Activated CD4-positive, CD25-positive, alpha-beta regulatory T cell treated with anti-CD3 and anti-CD28 coated beads, Interleukin-2, amount 50 U/mL, for 24 hours (primary cell): Measurements from ENCODE around the gene PPEF2.
"Not testable (repeated sequence)": the region's sequence is repeated elsewhere in the genome, so short reads cannot be mapped to it uniquely, and the experiment has no call there.

Experiments used
- ATAC-seq, 2 donors: fragments of 150-1000 bp; cut with Tn5 transposase; one replicate each; pipeline ENCODE4 v1.10.0; 2021; ENCODE audit warnings: mild to moderate bottlenecking in 1 of 2, moderate library complexity in 1 of 2

Gene PPEF2, protein sequence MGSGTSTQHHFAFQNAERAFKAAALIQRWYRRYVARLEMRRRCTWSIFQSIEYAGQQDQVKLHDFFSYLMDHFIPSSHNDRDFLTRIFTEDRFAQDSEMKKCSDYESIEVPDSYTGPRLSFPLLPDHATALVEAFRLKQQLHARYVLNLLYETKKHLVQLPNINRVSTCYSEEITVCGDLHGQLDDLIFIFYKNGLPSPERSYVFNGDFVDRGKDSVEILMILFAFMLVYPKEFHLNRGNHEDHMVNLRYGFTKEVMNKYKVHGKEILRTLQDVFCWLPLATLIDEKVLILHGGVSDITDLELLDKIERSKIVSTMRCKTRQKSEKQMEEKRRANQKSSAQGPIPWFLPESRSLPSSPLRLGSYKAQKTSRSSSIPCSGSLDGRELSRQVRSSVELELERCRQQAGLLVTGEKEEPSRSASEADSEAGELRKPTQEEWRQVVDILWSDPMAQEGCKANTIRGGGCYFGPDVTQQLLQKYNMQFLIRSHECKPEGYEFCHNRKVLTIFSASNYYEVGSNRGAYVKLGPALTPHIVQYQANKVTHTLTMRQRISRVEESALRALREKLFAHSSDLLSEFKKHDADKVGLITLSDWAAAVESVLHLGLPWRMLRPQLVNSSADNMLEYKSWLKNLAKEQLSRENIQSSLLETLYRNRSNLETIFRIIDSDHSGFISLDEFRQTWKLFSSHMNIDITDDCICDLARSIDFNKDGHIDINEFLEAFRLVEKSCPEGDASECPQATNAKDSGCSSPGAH

DNA sequence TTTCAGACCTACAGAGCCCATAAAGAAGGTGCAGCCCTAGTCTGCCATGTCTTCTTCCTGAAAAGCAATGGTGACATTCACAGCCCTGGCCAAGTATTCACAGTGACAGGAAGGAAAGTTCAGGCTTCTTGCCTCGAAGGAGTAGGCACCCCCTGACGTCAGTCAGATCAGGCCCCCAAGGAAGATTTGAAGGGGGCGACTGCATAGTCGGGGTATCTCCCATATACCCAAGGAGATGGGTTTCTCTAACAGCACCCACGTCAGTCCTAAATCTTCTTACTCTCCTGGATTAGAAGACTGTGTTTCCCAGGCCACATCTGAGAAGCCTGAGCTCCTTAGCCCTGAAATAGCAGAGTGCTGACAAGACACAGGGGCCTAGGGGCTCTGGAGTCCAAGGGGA, at the start of gene PPEF2:
Gene PPEF2 (minus strand): TSS at position 101 of the 400 bp plus-strand sequence. CDS start 6,127 bp downstream, outside the sequence.
- no peak for ATAC-seq

DNA sequence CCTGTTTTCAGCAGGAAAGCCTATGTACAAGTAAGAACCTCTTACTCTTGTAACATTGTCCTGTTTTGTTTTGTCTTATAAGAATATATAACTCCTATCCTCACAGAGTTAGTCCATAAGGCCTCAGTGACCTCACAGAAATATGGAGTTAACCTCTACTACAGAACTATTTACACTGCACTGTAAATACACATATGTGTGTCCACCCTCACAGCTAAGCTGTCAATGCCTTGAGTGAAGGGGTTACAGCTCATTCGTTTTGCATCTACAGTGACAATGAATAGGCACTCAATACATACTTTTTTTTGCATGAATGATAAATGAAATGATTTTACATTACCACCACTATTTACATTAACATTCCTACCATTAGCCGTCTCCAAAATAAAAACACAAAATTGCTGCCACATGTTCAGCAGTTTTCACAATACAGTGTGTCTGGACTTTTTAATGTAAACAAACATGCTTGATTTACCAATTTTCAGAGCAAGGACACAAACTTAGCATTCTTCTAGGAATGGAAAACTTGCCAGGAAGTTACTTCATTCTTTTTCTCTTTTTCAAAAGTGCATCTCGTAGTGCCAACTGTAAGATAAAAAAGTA, 48.1 kb upstream of the PPEF2 start:
- no peak for ATAC-seq

DNA sequence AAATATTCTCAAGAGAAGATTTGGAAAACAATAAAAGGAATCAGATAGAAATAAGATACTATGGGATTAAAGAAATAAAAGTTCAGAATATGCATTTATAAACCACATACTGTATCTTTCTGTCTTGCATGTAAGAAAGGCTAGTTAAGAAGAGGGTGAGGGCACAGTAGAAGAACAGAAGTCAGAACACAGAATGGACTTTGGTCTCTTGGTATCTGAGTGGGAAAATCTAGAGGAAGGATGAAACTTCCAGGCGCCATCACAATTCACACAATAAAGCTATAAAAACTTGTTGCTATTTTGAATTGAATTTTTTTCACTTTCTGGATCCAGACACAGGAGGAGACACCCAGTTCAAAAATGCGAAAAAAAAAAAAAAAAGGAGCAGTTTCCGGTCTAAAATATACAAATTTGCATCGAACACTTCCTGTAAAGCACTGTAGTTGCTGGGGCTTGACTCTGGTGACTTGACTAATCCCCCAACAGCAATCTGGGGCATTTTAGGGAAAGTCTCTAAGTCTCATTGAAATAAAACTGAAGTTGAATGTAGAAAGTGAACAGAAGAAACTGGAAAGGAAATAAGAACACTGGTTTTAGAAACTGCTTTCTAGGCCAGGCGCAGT, 46.7 kb upstream of the PPEF2 start:
- no peak for ATAC-seq

DNA sequence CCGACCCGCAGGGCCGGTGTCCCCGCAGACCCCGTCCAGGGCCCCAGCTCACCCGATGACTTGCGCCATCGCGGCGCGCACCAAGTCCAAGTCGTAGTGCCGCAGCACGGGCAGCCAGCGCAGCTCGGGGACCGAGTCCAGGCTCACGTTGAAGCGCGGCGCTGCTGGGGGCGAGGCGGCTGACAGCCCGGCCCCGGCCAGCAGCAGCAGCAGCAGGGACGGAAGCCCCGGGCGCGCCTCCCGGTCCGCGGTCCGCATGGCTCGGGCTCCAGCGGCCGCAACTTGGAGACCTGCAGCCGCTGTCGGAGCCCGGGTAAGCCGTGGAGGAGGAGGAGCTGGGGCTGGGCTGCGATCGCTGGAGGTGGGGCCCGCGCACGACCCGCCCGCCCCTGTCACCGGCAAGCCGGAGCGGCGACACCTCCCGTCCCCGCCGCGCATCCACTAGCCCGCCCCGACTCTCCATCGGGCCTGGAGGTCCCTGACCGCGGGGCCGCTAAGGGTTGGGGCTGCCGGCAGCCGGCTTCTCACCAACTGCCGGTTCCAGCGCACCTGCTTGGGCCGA, 38.5 kb upstream of the PPEF2 start, which contains the start of gene NAAA:
Gene NAAA (minus strand): TSS at position 322 of the 562 bp plus-strand sequence. CDS start 64 bp downstream, at position 258.
- peak; percentile 84 for ATAC-seq

DNA sequence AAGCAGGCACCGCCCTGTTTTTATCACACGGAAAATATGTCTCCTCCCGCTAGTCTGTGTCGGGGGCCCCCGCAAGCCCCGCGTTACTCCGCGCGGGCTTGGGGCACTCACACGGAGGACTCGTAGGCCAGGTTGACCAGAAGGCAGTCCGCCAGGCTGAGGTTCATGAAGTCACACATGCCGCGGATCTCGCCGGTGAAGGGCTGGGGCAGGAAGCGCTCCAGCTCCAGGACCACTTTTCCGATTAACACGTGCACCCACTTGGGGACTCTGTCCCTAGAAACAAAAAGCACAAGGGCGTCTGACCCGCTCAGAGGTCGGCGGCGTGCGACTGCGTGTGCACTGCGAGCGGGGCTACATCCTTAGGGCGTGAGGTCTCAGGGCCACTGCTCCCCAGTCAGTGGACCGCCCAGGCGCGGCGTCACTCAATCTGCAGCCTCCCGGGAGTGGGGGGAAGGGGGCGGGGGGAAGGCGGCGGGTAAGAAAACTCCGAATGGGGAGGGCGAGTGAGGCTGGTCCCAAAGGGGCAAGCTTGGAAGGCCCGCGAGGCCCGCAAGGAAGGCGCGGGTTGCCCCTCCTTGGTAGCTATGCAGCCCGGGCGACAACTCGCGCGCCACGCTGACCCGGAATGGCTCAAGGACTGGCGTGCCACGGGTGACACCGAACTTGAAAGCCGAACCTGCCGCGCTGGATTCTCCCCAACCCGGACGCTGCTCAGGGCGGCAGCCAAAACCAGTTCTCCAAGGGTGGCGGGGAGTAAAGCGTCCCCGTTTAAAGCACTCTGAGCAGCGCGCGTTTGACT, 37.8 kb upstream of the PPEF2 start:
- peak; percentile 75 to 76 for ATAC-seq

DNA sequence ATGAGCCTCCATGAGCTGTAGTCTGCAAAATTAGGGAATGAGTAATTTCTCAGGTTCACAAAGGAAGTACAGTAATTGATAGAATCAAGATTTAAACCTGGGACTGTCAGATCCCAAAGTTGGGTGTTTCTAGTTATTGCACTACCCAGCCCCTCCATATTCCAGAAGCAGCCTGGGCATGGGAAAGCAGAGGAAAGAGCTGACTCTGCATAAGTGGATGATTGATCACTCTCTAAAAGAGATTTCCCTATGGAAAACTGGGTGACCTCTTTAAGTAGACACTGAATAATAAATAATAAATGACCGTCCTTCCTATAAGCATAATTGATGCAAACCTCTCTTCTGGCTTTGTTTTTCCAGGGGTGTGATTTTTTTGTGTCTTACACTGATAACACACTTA, 33.4 kb upstream of the PPEF2 start:
- no peak for ATAC-seq

DNA sequence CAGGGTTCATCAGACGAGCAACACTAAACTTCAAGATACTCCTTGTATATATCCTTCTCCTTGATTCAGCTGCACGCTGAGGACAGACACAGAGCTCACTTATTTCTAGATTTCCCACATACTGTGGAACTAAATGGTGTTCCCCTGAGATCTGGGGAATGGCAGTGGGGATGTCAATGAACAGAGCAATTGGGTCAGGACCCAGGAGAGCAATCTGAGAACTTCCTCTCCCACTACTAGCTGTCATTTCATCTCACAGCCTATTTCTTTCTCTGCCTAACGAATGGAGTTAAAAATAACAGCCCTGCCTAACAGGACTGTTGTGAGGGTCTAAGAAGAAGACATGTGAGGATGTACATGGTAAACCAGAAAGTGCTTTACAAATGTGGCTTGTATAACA, 27.9 kb upstream of the PPEF2 start:
- no peak for ATAC-seq

DNA sequence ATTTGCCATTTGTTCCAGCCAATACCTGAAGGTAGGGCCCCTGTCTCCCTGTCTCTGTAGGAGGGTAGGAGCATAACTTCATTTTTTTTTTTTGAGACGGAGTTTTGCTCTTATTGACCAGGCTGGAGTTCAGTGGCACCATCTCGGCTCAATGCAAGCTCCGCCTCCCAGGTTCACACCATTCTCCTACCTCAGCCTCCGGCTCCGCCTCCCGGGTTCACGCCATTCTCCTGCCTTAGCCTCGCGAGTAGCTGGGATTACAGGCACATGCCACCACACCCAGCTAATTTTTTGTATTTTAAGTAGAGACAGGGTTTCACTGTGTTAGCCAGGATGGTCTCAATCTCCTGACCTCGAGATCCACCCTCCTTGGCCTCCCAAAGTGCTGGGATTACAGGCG, 22.7 kb upstream of the PPEF2 start:
- ATAC-seq, result not testable (repeated sequence)

DNA sequence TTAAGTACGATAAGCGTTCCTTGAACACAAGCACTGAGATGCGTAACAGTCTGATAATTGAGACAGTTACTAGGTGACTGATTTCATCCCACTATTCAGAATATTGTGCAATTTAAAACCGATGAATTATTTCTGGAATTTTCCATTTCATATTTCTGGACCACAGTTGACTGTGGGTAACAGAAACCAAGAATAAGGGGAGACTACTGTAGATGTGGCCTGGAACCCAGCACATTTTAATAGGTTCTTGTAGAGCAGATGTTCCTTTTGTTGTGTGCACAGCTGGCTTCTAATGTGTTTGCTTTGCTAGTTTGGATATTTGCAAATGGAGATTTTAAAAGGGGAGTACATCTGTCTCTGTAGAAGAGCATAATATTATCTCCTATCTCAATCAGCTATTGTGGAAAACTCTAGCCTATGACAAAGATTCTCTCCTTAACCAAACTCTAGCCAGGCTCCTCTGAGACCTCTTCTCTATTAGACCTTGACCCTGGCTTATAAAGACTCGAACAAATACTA, 22.1 kb upstream of the PPEF2 start:
- ATAC-seq, result no peak

DNA sequence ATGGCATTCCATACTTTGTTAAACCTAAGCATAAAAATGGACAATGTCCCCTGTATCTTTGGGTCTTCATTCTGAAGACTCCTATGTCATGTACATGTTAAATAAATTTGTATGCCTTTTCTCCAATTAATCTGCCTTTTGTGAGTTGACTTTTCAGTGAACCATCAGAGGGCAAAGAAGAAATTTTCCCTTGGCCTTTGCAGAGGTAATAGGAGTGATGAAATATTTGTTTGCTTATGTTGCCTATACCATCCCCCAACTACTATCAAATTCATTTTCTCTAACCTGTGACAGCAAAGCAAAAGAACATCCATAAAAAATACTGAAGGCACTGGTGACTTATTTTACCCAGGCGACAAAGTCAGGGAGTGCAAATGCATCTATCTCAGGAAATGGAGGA, 20.3 kb upstream of the PPEF2 start:
- ATAC-seq, result no peak

DNA sequence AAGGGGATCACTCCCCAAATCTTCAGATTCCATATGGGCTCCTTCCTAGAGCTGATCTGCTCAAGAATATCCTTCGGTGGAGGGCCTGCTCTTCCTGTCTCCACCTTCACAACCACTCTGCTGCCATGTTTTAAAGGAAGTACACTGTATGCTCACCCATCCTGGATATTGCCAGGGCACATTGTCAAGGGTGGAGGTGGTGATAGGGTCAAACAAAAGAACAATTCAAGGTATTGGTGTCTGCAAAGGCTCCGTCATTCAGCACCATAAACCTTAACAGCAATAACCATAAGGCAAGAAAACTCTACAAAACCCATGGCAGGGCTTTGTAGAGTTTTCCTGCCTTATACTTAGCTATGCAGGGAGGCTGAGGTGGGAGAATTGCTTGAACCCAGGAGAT, 19.7 kb upstream of the PPEF2 start:
- no peak for ATAC-seq

DNA sequence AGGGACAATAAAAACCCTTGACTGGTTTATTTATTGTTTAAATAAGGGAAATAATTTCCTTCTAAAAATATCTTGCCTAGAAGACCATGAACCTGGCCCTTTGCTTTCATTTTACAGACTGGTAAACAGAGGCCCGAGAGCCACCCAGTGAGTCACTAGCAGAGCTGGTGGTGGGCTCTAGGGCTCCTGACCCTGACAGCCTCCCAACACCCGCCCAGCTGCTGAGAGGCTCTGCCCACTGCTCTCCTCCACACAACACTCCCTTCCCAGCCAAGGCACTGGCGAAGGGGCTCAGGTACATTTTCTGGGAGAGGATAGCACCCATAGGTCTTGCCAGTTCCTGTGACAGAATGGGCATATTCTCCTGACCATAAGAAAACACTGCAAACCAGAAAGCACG, 18.1 kb upstream of the PPEF2 start:
- no peak for ATAC-seq

DNA sequence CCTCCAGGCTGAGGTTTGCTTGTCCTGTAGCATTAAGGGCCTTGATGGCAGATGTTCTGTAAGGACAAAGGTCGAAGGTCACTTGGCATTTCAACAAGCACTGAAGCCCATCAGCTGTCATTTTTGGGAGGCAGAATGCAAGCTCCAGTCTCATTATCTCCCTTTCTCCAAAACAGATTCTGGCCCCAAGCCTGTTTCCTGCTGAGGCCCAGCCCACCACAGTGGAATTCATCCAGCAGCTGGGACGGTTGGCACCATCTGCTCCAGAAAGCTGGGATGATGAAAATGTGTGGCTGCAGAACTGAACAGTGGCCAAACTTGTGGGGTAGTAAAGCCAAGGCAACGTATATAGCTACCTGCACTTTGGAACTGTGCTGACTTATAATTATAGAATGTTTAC, 17.7 kb upstream of the PPEF2 start:
- ATAC-seq, result no peak

DNA sequence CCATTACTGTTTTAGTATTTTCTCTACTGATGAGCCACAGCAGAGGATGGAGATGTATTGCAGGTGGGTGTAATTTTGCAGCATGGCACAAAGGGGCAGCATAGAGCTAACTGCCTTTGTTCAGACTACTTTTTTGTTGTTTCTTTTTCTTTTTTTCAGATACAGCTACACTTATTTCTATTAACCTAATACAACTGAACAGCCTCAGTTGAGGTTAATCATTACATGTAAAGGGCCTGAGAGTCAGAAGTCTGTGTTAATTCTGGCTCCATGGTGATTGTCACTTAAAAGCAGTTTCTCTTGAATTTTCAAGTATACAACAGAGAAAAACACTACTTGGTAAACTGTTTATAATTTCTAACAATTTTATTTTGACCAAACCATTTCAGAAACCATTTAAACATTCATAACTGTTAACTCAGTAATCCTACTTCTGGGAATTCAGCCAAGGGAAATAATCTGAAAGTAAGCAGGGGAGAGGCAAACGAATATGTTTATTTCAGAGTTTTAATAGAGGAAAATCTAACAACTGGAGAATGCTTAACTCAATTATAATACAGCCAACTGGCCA, 13.9 kb upstream of the PPEF2 start:
- no peak for ATAC-seq

DNA sequence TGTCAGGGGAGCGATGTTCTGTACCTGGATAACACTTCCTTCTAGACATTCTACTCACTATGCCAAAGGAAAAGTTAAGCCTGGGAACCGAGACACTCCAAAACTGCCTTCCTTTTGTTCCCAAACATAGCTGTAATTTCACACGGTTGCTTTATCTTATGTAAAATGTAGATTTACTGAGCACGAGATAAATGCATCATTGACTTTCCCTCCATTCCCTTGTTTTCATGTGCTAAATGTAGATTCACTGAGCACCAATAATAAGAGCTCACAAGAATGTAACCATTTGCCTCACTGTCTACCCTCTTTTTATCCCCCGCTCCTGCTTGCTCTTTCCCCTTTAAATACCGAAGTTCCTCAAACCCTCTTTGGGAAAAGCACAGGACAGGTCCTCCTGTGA, 10.7 kb upstream of the PPEF2 start:
- ATAC-seq, result no peak

DNA sequence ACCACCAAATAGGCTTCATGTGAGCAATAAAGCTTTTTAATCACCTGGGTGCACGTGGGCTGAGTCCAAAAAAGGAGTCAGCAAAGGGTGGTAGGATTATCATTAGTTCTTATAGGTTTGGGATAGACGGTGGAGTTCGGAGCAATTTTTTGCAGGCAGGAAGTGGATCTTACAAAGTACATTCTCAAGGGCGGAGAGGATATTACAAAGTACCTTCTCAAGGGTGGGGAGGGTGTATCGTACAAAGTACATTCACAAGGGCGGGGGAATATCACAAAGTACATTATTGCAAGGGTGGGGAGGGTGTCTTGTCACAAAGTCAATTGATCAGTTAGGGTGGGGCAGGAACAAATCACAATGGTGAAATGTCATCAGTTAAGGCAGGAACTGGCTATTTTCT, 8.6 kb upstream of the PPEF2 start:
- ATAC-seq, result not testable (repeated sequence)

DNA sequence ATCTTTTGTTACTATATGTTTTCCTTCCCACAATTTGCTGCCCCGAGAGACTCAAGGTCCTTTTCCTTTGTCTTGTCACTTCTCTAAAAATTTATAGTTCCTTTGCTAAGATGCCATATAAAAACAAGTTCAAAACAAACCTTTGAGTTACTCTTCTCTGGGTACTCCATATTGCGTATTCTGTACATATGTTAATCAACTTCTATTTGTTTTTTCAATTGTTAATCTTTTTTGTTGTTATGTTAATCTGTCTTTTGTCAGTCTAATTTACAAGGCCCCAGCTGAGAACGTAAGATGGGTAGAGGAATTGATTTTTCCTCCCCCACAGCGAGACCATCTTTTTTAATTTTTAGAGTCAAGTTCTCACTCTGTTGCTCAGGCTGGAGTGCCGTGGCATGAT, 7.2 kb upstream of the PPEF2 start:
- no peak for ATAC-seq

DNA sequence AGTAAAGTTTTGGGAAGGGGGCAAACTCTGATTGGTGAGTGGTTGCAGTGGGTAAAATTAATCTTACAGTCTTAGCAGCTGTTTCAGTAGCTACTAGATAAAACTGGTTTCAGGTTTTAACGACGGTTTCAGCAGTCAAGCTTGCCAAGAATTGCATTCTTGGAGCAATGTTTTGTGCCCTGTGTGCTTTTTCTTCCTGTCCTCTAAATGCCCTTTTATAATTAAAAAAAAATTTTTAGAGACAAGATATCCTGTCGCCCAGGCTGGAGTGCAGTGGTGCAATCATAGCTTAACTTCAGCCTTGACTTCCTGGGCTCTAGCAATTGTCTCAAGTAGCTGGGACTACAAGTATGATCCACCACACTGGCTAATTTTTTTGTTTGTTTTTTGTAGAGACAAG, 6.3 kb upstream of the PPEF2 start:
- ATAC-seq, result no peak

DNA sequence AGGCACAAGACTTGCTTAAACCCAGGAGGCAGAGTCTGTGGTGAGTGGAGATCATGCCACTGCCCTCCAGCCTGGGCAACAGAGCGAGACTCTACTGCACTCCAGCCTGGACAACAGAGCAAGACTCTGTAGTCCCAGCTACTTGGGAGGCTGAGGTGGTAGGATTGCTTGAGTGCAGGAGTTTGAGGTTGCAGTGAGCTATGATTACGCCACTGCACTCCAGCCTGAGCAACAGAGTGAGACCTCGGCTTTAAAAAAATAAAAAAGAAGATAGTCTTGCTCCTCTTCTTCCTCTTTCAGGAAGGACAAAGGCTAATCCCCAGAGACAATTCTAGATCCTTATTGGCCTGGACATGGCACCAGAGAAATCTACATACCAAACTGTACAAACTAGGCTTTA, 5.7 kb upstream of the PPEF2 start:
- no peak for ATAC-seq

DNA sequence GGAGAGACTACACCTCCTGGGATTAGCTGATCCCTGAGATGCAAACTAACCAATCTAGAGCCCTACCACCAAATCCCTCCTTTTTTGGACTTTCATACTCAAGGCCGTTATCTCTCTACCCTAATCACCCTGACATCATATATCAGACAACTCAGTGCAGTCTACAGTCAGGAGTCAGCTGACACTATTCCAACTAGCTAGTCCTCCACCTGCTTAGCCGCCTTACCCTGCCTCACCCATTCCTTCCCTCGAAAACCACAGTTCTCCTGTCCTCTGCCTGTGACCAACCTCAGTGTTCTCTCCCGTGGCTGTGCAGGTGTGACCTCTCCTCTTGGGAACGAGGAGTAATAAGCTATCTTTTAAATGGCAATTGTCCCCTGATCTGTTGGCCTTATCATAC, 1.8 kb upstream of the PPEF2 start:
- no peak for ATAC-seq

DNA sequence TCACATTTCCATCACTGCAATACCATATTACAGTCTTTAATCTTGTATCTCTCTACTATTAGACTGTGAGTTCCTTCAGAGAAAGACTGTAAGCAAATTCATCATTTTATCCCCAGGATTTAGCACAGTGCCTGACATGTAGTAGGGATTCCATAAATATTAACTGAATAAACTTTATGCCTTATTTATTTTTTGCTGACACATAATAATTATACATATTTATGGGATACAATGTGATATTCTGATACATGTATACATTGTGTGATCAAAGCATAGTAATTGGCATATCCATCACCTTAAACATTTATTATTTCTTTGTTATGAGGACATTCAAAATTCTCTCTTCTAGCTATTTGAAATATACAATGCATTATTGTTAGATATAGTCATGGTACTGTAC, 3.7 kb downstream of the PPEF2 start:
- ATAC-seq, result no peak
